A204.1 (cell line): ENCODE data around the gene DCUN1D3.

ENCODE experiments used
- FAIRE-seq: peaks from 2 replicates; lab custom pipeline; 2012; peaks lifted over from hg19 to GRCh38; lab: Jason Lieb, UNC

DCUN1D3 gene

GRCh38 chr16:20918486-20919239, 18.5 kb upstream of the DCUN1D3 start:
- FAIRE-seq: no peak

- no peak for FAIRE-seq
Observed at GRCh38 chr16:20916942-20917341, 16.8 kb upstream of the DCUN1D3 start.

- FAIRE-seq: no peak
Observed at GRCh38 chr16:20916289-20916688, 16.1 kb upstream of the DCUN1D3 start.

- FAIRE-seq: no peak
Observed at GRCh38 chr16:20911361-20911760, 11.2 kb upstream of the DCUN1D3 start.

- FAIRE-seq: no peak
Observed at GRCh38 chr16:20910781-20911321, 10.7 kb upstream of the DCUN1D3 start.

GRCh38 chr16:20906341-20907255, 6.4 kb upstream of the DCUN1D3 start:
- no peak for FAIRE-seq

- no peak for FAIRE-seq
Observed at GRCh38 chr16:20905576-20905975, 5.4 kb upstream of the DCUN1D3 start.

- no peak for FAIRE-seq
Observed at GRCh38 chr16:20904507-20905081, 4.4 kb upstream of the DCUN1D3 start.

- FAIRE-seq: no peak
Observed at GRCh38 chr16:20903899-20904506, 3.8 kb upstream of the DCUN1D3 start.

- no peak for FAIRE-seq
Observed at GRCh38 chr16:20903116-20903898, 3.1 kb upstream of the DCUN1D3 start.

GRCh38 chr16:20902426-20902825, 2.3 kb upstream of the DCUN1D3 start:
- FAIRE-seq: no peak

- no peak for FAIRE-seq
Observed at GRCh38 chr16:20901436-20902112, 1.4 kb upstream of the DCUN1D3 start.

- no peak for FAIRE-seq
Observed at GRCh38 chr16:20901068-20901435, 894 bp upstream of the DCUN1D3 start.

- FAIRE-seq: no peak
Observed at GRCh38 chr16:20899477-20900298, 470 bp downstream of the DCUN1D3 start.

- FAIRE-seq: no peak
Observed at GRCh38 chr16:20899071-20899470, 1.1 kb downstream of the DCUN1D3 start.

GRCh38 chr16:20897922-20898321, 2.2 kb downstream of the DCUN1D3 start:
- no peak for FAIRE-seq

GRCh38 chr16:20897253-20897897, 2.8 kb downstream of the DCUN1D3 start:
- FAIRE-seq: no peak

- FAIRE-seq: no peak
Observed at GRCh38 chr16:20894388-20894787, 5.8 kb downstream of the DCUN1D3 start.

- no peak for FAIRE-seq
Observed at GRCh38 chr16:20889625-20890275, 10.4 kb downstream of the DCUN1D3 start.
